Esophagus squamous epithelium (tissue), 4 donors: ENCODE results near the gene KLF3.

Source experiments
- POLR2A ChIP-seq, 4 donors: fragments of 450-650 bp; IDR thresholded peaks; one replicate each; pipeline ENCODE4 v1.6.1; 2017; ENCODE audit warnings: antibody characterized with exemption in 4 of 4, mild to moderate bottlenecking in 4 of 4, moderate library complexity in 3 of 4
- TF ChIP-seq, protein P1 (sequence below), 6 experiments: fragments of 450-650 bp in 4 of 6; fragments of 200-600 bp in 2 of 6; sonication (generic) in 2 of 6; IDR thresholded peaks; one replicate each; pipeline ENCODE4 v1.5.1; 2016 to 2019; ENCODE audit warnings: antibody characterized with exemption in 6 of 6, mild to moderate bottlenecking in 4 of 6, moderate library complexity in 4 of 6

DNA sequence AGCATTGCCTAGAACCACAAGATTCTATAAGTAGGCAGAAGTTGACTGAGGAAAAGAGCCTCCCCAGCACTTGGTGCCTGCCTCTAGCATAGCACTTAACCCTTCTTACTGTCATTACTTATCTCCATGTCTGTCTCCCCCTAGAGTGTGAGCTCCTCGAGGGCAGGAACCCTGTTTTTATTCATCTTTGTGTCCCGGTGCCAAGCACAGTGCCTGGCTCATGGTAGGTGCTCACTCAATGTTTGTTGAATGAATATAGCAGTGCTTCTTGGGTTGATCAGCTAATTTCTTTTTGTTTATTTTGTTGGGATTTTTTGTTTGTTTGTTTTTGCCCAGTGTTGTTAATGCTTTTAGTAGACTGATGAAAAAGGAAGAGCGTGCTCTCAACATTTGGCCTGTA lies 30.3 kb downstream of the KLF3 start:
- TF ChIP-seq, protein P1, sequence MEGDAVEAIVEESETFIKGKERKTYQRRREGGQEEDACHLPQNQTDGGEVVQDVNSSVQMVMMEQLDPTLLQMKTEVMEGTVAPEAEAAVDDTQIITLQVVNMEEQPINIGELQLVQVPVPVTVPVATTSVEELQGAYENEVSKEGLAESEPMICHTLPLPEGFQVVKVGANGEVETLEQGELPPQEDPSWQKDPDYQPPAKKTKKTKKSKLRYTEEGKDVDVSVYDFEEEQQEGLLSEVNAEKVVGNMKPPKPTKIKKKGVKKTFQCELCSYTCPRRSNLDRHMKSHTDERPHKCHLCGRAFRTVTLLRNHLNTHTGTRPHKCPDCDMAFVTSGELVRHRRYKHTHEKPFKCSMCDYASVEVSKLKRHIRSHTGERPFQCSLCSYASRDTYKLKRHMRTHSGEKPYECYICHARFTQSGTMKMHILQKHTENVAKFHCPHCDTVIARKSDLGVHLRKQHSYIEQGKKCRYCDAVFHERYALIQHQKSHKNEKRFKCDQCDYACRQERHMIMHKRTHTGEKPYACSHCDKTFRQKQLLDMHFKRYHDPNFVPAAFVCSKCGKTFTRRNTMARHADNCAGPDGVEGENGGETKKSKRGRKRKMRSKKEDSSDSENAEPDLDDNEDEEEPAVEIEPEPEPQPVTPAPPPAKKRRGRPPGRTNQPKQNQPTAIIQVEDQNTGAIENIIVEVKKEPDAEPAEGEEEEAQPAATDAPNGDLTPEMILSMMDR (IDR thresholded peaks at IDR 0.05), result no peak
- TF ChIP-seq POLR2A (IDR thresholded peaks at IDR 0.05), result no peak
